ENCODE measurements around the gene NMT1. TPM values are rescaled to one million over a fixed set of nuclear protein-coding genes. Genes with fewer than 3 reads are reported as not detected.

The NMT1 gene
- total and polyA plus RNA-seq, 2 of the 13 experiments (the other 11 are each of a cell fraction or from before 2014, with no cell fraction given), result 75.7 to 142 TPM

DNA sequence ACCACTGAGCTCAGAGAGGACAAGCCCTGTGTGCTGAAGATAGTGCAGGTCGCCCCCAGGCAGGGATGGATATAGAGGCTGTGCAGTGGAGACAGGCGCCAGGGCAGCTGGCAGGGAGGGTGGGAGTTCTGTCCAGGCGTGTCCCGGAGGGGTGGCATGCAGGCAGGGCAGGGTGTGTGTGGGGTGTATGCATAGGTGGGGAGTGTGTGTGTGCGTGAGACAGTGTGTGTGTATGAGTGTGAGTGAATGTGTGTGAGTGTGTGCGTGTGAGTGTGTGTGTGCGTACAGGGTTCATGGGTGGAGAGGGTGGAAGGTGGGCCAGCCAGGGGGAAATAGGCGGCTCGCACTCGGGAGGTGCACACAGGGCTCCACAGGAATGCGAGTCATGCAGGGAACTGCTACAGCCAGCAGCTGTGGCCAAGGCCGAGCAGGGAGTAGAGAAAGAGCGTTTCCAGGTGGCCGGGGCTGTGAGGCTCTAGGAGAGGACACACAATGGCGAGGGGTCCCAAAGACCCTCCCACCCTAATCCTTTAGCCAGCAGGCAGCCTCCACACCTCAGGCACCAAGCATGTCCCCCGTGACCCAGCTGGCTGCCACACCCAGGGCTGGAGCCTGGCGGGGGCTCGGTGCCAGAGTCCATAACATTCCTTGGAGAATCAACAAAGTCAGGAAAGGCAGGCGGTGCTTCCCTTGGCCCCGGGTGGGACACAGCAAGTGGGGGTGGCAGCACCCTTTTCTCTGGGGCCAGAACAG lies 66.6 kb downstream of the NMT1 start (continued):
- TF ChIP-seq, protein P1, sequence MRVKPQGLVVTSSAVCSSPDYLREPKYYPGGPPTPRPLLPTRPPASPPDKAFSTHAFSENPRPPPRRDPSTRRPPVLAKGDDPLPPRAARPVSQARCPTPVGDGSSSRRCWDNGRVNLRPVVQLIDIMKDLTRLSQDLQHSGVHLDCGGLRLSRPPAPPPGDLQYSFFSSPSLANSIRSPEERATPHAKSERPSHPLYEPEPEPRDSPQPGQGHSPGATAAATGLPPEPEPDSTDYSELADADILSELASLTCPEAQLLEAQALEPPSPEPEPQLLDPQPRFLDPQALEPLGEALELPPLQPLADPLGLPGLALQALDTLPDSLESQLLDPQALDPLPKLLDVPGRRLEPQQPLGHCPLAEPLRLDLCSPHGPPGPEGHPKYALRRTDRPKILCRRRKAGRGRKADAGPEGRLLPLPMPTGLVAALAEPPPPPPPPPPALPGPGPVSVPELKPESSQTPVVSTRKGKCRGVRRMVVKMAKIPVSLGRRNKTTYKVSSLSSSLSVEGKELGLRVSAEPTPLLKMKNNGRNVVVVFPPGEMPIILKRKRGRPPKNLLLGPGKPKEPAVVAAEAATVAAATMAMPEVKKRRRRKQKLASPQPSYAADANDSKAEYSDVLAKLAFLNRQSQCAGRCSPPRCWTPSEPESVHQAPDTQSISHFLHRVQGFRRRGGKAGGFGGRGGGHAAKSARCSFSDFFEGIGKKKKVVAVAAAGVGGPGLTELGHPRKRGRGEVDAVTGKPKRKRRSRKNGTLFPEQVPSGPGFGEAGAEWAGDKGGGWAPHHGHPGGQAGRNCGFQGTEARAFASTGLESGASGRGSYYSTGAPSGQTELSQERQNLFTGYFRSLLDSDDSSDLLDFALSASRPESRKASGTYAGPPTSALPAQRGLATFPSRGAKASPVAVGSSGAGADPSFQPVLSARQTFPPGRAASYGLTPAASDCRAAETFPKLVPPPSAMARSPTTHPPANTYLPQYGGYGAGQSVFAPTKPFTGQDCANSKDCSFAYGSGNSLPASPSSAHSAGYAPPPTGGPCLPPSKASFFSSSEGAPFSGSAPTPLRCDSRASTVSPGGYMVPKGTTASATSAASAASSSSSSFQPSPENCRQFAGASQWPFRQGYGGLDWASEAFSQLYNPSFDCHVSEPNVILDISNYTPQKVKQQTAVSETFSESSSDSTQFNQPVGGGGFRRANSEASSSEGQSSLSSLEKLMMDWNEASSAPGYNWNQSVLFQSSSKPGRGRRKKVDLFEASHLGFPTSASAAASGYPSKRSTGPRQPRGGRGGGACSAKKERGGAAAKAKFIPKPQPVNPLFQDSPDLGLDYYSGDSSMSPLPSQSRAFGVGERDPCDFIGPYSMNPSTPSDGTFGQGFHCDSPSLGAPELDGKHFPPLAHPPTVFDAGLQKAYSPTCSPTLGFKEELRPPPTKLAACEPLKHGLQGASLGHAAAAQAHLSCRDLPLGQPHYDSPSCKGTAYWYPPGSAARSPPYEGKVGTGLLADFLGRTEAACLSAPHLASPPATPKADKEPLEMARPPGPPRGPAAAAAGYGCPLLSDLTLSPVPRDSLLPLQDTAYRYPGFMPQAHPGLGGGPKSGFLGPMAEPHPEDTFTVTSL (CRISPR knock-in tag; IDR thresholded peaks at IDR 0.05; ENCODE audit: borderline replicate concordance), result 0 out of 2 replicates have a peak, but pooled peaks have one; percentile 45
- TF ChIP-seq, protein P2, sequence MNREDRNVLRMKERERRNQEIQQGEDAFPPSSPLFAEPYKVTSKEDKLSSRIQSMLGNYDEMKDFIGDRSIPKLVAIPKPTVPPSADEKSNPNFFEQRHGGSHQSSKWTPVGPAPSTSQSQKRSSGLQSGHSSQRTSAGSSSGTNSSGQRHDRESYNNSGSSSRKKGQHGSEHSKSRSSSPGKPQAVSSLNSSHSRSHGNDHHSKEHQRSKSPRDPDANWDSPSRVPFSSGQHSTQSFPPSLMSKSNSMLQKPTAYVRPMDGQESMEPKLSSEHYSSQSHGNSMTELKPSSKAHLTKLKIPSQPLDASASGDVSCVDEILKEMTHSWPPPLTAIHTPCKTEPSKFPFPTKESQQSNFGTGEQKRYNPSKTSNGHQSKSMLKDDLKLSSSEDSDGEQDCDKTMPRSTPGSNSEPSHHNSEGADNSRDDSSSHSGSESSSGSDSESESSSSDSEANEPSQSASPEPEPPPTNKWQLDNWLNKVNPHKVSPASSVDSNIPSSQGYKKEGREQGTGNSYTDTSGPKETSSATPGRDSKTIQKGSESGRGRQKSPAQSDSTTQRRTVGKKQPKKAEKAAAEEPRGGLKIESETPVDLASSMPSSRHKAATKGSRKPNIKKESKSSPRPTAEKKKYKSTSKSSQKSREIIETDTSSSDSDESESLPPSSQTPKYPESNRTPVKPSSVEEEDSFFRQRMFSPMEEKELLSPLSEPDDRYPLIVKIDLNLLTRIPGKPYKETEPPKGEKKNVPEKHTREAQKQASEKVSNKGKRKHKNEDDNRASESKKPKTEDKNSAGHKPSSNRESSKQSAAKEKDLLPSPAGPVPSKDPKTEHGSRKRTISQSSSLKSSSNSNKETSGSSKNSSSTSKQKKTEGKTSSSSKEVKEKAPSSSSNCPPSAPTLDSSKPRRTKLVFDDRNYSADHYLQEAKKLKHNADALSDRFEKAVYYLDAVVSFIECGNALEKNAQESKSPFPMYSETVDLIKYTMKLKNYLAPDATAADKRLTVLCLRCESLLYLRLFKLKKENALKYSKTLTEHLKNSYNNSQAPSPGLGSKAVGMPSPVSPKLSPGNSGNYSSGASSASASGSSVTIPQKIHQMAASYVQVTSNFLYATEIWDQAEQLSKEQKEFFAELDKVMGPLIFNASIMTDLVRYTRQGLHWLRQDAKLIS (CRISPR knock-in tag; IDR thresholded peaks at IDR 0.05), result 0 out of 2 replicates have a peak, but pooled peaks have one; percentile 43
- TF ChIP-seq ZNF563 (CRISPR knock-in tag; IDR thresholded peaks at IDR 0.05) (no peak; the same call in 1 of the 2 replicates), NFYB (CRISPR knock-in tag; IDR thresholded peaks at IDR 0.05) (no peak), HDAC2 (CRISPR knock-in tag; IDR thresholded peaks at IDR 0.05) (peak; percentile 89), PAXIP1 (CRISPR knock-in tag; conservative IDR thresholded peaks at IDR 0.05) (peak; percentile 89), ZNF501 (CRISPR knock-in tag; IDR thresholded peaks at IDR 0.05) (peak; percentile 58; the same call in 1 of the 2 replicates), ATM (IDR thresholded peaks at IDR 0.05; ENCODE audit: borderline replicate concordance) (0 out of 2 replicates have a peak, but pooled peaks have one; percentile 53), ZNF670 (CRISPR knock-in tag; IDR thresholded peaks at IDR 0.05; ENCODE audit: borderline replicate concordance) (no peak), DMAP1 (CRISPR knock-in tag; IDR thresholded peaks at IDR 0.05) (peak; percentile 51; the same call in 1 of the 2 replicates), TOPORS (CRISPR knock-in tag; IDR thresholded peaks at IDR 0.05) (no peak), ZNF710 (CRISPR knock-in tag; IDR thresholded peaks at IDR 0.05; ENCODE audit: borderline replicate concordance) (0 out of 2 replicates have a peak, but pooled peaks have one; percentile 43), ZNF598 (CRISPR knock-in tag; IDR thresholded peaks at IDR 0.05; ENCODE audit: borderline replicate concordance) (peak; percentile 13; the same call in 1 of the 2 replicates)

Measured in HepG2 (cell line).